ENCODE data around the gene TBC1D22A. TPM values are rescaled to one million over a fixed set of nuclear protein-coding genes. Genes with fewer than 3 reads are reported as not detected.

TBC1D22A gene
- total and polyA plus RNA-seq, 2 experiments from 2014 or later, result 9.6 to 13.3 TPM

DNA sequence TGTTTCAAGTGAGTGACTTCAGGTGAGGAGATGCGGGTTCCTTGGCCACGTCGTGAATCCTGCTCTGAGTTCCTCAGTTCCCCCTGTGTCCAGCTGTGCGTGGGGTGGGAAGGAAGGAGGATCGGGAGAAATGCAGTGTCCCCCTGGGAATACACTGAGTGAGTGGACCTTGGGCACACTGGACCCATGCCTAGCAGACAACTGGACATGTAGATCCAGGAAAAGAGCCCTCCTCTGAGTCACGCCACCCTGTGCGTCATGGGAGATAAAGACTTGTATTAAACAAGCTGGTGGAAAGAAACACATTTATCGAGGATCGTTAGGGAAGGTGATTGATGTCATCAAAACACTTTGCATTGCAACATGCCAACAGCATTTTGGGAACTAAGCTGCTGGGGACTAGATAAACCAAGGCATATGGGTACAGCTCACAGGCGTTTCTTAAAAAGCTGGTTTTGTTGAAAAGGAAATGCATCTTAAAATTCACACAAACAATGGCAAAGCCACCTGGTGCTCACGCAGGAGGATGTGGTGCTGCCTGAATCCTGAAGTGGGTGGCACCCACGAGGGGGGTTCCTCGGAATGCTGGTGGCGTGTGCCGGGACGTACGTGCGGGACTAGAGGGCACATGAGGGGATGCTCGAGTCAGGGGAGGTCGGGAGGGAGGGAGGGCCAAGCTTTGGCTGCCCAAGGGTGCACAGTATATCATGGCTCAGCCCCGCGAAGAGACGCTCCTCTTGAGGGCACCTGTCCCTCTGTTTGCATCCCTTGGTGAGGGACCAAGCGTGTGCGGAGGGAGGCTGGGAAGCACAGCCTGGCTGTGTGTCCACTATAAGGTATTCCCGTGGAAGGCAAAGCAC lies 303.5 kb downstream of the TBC1D22A start (continued):
- TF ChIP-seq, protein P1, sequence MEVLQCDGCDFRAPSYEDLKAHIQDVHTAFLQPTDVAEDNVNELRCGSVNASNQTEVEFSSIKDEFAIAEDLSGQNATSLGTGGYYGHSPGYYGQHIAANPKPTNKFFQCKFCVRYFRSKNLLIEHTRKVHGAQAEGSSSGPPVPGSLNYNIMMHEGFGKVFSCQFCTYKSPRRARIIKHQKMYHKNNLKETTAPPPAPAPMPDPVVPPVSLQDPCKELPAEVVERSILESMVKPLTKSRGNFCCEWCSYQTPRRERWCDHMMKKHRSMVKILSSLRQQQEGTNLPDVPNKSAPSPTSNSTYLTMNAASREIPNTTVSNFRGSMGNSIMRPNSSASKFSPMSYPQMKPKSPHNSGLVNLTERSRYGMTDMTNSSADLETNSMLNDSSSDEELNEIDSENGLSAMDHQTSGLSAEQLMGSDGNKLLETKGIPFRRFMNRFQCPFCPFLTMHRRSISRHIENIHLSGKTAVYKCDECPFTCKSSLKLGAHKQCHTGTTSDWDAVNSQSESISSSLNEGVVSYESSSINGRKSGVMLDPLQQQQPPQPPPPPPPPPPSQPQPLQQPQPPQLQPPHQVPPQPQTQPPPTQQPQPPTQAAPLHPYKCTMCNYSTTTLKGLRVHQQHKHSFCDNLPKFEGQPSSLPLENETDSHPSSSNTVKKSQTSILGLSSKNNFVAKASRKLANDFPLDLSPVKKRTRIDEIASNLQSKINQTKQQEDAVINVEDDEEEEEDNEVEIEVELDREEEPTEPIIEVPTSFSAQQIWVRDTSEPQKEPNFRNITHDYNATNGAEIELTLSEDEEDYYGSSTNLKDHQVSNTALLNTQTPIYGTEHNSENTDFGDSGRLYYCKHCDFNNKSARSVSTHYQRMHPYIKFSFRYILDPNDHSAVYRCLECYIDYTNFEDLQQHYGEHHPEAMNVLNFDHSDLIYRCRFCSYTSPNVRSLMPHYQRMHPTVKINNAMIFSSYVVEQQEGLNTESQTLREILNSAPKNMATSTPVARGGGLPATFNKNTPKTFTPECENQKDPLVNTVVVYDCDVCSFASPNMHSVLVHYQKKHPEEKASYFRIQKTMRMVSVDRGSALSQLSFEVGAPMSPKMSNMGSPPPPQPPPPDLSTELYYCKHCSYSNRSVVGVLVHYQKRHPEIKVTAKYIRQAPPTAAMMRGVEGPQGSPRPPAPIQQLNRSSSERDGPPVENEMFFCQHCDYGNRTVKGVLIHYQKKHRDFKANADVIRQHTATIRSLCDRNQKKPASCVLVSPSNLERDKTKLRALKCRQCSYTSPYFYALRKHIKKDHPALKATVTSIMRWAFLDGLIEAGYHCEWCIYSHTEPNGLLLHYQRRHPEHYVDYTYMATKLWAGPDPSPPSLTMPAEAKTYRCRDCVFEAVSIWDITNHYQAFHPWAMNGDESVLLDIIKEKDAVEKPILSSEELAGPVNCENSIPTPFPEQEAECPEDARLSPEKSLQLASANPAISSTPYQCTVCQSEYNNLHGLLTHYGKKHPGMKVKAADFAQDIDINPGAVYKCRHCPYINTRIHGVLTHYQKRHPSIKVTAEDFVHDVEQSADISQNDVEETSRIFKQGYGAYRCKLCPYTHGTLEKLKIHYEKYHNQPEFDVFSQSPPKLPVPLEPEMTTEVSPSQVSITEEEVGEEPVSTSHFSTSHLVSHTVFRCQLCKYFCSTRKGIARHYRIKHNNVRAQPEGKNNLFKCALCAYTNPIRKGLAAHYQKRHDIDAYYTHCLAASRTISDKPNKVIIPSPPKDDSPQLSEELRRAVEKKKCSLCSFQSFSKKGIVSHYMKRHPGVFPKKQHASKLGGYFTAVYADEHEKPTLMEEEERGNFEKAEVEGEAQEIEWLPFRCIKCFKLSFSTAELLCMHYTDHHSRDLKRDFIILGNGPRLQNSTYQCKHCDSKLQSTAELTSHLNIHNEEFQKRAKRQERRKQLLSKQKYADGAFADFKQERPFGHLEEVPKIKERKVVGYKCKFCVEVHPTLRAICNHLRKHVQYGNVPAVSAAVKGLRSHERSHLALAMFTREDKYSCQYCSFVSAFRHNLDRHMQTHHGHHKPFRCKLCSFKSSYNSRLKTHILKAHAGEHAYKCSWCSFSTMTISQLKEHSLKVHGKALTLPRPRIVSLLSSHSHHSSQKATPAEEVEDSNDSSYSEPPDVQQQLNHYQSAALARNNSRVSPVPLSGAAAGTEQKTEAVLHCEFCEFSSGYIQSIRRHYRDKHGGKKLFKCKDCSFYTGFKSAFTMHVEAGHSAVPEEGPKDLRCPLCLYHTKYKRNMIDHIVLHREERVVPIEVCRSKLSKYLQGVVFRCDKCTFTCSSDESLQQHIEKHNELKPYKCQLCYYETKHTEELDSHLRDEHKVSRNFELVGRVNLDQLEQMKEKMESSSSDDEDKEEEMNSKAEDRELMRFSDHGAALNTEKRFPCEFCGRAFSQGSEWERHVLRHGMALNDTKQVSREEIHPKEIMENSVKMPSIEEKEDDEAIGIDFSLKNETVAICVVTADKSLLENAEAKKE (CRISPR knock-in tag; IDR thresholded peaks at IDR 0.05), result no peak
- TF ChIP-seq ZNF331 (CRISPR knock-in tag; IDR thresholded peaks at IDR 0.05; ENCODE audit: low read depth) (no peak), NANOG (IDR thresholded peaks at IDR 0.05; ENCODE audit: borderline replicate concordance) (no peak), STAT1 (IDR thresholded peaks at IDR 0.05; ENCODE audit: unreplicated experiment) (no peak)

DNA sequence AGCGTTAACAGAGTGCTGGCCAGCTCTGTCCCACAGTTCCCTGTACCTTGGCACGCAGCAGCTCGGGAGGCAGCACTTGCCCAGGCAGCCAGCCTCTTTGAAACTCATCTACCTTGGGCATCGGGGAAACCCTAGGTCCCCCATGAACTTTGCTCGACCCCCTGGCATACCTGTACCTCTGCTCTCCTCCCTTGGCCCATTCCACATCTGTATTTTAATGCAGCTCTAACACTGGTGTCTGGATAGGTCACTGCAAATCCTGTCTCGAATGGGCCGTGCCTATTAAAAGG lies 304.1 kb downstream of the TBC1D22A start:
- no peak overlapping the region for H3K4me3 Mint-ChIP-seq
- Histone ChIP-seq H3K4me1 (ENCODE audit: insufficient read depth) (no peaks in the 10 kb centered on the region), H3K36me3 (ENCODE audit: insufficient read depth) (no peaks in the 10 kb centered on the region), H3F3A (replicated peaks; ENCODE audit: low read depth) (no peaks in the 10 kb centered on the region), H3K4me3 (no peak overlapping the region), H3K27me3 (ENCODE audit: insufficient read depth) (no peaks in the 10 kb centered on the region), H3K9me2 (ENCODE audit: insufficient read depth) (no peaks in the 10 kb centered on the region), H3K27ac (ENCODE audit: low read depth) (no peak overlapping the region), H4K20me1 (replicated peaks; ENCODE audit: insufficient read depth) (no peaks in the 10 kb centered on the region), H2AFZ (no peak overlapping the region), H3K79me2 (replicated peaks; ENCODE audit: insufficient read depth) (no peaks in the 10 kb centered on the region; the same call in 1 of the 2 replicates), H3K4me2 (no peak overlapping the region)
- peaks cover 5% of the 10 kb centered on the region; the same call in 1 of the 3 replicates for H3K4me1 Mint-ChIP-seq
- no peaks in the 10 kb centered on the region for H3K9me3 Mint-ChIP-seq
- no peaks in the 10 kb centered on the region; the same call in 2 of the 3 replicates for H3K36me3 Mint-ChIP-seq (ENCODE audit: low read depth)
- ATAC-seq (no peak), DNase-seq (ENCODE audit: low spot score) (no peak)
- H3K27me3 Mint-ChIP-seq (ENCODE audit: insufficient read depth, low read depth, poor library complexity), result peaks cover 4% of the 10 kb centered on the region
- no peak overlapping the region for H3K27ac Mint-ChIP-seq
- TF ChIP-seq ZNF114 (CRISPR knock-in tag; IDR thresholded peaks at IDR 0.05) (no peak), POLR2AphosphoS5 (IDR thresholded peaks at IDR 0.05; ENCODE audit: low read depth) (no peak), ZNF331 (CRISPR knock-in tag; IDR thresholded peaks at IDR 0.05; ENCODE audit: low read depth) (no peak), STAT1 (IDR thresholded peaks at IDR 0.05; ENCODE audit: unreplicated experiment) (no peak), EZH2phosphoT487 (IDR thresholded peaks at IDR 0.05; ENCODE audit: unreplicated experiment) (no peak)
- TF ChIP-seq, protein P1 (CRISPR knock-in tag; IDR thresholded peaks at IDR 0.05), result no peak
- TF ChIP-seq, protein P2, sequence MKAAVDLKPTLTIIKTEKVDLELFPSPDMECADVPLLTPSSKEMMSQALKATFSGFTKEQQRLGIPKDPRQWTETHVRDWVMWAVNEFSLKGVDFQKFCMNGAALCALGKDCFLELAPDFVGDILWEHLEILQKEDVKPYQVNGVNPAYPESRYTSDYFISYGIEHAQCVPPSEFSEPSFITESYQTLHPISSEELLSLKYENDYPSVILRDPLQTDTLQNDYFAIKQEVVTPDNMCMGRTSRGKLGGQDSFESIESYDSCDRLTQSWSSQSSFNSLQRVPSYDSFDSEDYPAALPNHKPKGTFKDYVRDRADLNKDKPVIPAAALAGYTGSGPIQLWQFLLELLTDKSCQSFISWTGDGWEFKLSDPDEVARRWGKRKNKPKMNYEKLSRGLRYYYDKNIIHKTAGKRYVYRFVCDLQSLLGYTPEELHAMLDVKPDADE (IDR thresholded peaks at IDR 0.05), result no peak
